IMR-90 (cell line): ENCODE results near the gene IFNW1. TPM values are rescaled to one million over a fixed set of nuclear protein-coding genes. Genes with fewer than 3 reads are reported as not detected.

Experiments used
- ATAC-seq: fragments of 200-7000 bp; cut with Tn5 transposase; 2 replicates; pipeline ENCODE4 v1.9.1; 2020; ENCODE audit warnings: low read depth, mild to moderate bottlenecking, moderate library complexity
- BruUV-seq: library from RNA; stranded (reverse); fragments of 400-500 nt; replicated peaks from 2 replicates; lab custom pipeline; 2021; lab: Mats Ljungman, UMichigan
- CTCF ChIA-PET: fragments of 300-600 bp; formaldehyde crosslinking; extraction: SDS; loops from one replicate; lab custom pipeline; 2021; ENCODE audit warnings: antibody characterized with exemption; lab: Yijun Ruan, JAX
- POLR2A ChIA-PET: fragments of 300-600 bp; sonication (Branson Sonifier 250); formaldehyde crosslinking; loops from one replicate; lab custom pipeline; 2022; ENCODE audit warnings: antibody characterized with exemption; ENCODE audit not compliant: unreplicated experiment; lab: Charles Lee
- DNase-seq: peaks from one replicate; pipeline ENCODE4 v3.0.0; 2013
- H2AFZ ChIP-seq: replicated peaks from 2 replicates; pipeline ENCODE3; 2013; ENCODE audit warnings: low read length, mild to moderate bottlenecking; ENCODE audit not compliant: poor library complexity
- H2AK5ac ChIP-seq: 2 replicates; pipeline ENCODE4 v1.6.1; 2013; ENCODE audit warnings: low read depth, low read length, inconsistent platforms
- H2AK9ac ChIP-seq: replicated peaks from 2 replicates; pipeline ENCODE3; 2013; ENCODE audit warnings: mild to moderate bottlenecking, low read depth, low read length, moderate library complexity; ENCODE audit not compliant: poor library complexity
- H2BK120ac ChIP-seq: 2 replicates; pipeline ENCODE4 v1.6.1; 2013; ENCODE audit warnings: low read depth, low read length, inconsistent platforms
- H2BK15ac ChIP-seq: 3 replicates; pipeline ENCODE4 v1.6.1; 2013; ENCODE audit warnings: low read depth, low read length, inconsistent platforms
- H2BK20ac ChIP-seq: 2 replicates; pipeline ENCODE4 v1.6.1; 2013; ENCODE audit warnings: low read depth, mild to moderate bottlenecking, inconsistent platforms, low read length, moderate library complexity
- H2BK5ac ChIP-seq: 2 replicates; pipeline ENCODE4 v1.6.1; 2013; ENCODE audit warnings: mild to moderate bottlenecking, low read depth, low read length, inconsistent platforms; ENCODE audit not compliant: poor library complexity, severe bottlenecking
- H3K14ac ChIP-seq: replicated peaks from 2 replicates; pipeline ENCODE4 v1.6.1; 2013; ENCODE audit warnings: low read depth, low read length, inconsistent platforms
- H3K18ac ChIP-seq: 2 replicates; pipeline ENCODE4 v1.6.1; 2013; ENCODE audit warnings: low read depth, low read length, control low read depth
- H3K23ac ChIP-seq: 2 replicates; pipeline ENCODE4 v1.6.1; 2013; ENCODE audit warnings: low read depth, low read length, inconsistent platforms
- H3K27ac ChIP-seq: 2 replicates; pipeline ENCODE4 v1.5.1; 2013; ENCODE audit warnings: mild to moderate bottlenecking, control low read depth, low read length; ENCODE audit not compliant: insufficient read depth
- H3K27me3 ChIP-seq: 2 replicates; pipeline ENCODE4 v1.6.1; 2013; ENCODE audit warnings: low read length; ENCODE audit not compliant: control insufficient read depth, insufficient read depth
- H3K36me3 ChIP-seq: 2 replicates; pipeline ENCODE4 v1.6.1; 2013; ENCODE audit warnings: low read length, mixed read lengths; ENCODE audit not compliant: control insufficient read depth, insufficient read depth
- H3K4ac ChIP-seq: 2 replicates; pipeline ENCODE4 v1.6.1; 2013; ENCODE audit warnings: low read depth, low read length, inconsistent platforms
- H3K4me1 ChIP-seq: 2 replicates; pipeline ENCODE4 v1.6.1; 2013; ENCODE audit warnings: low read length, mixed read lengths; ENCODE audit not compliant: control insufficient read depth, insufficient read depth
- H3K4me2 ChIP-seq: 2 replicates; pipeline ENCODE4 v1.6.1; 2013; ENCODE audit warnings: low read depth, mild to moderate bottlenecking, control low read depth, low read length, moderate library complexity
- H3K4me3 ChIP-seq: 2 replicates; pipeline ENCODE4 v1.5.1; 2013; ENCODE audit warnings: low read depth, mild to moderate bottlenecking, control low read depth, low read length, moderate library complexity; ENCODE audit not compliant: insufficient read depth
- H3K56ac ChIP-seq: 2 replicates; pipeline ENCODE4 v1.6.1; 2013; ENCODE audit warnings: low read length, inconsistent platforms; ENCODE audit not compliant: insufficient read depth; ENCODE audit errors: extremely low read depth
- H3K79me1 ChIP-seq, 2 experiments: 2 replicates each; pipeline ENCODE4 v1.6.1; 2013; ENCODE audit warnings: low read length in 2 of 2, inconsistent platforms in 1 of 2, low read depth in 1 of 2
- H3K9ac ChIP-seq: 2 replicates; pipeline ENCODE4 v1.6.1; 2013; ENCODE audit warnings: low read depth, low read length, control low read depth
- H3K9me1 ChIP-seq: 2 replicates; pipeline ENCODE4 v1.6.1; 2013; ENCODE audit warnings: low read length, inconsistent platforms; ENCODE audit not compliant: insufficient read depth
- H3K9me3 ChIP-seq: 2 replicates; pipeline ENCODE4 v1.6.1; 2013; ENCODE audit warnings: low read length; ENCODE audit not compliant: control insufficient read depth, insufficient read depth
- H4K20me1 ChIP-seq: 2 replicates; pipeline ENCODE4 v1.6.1; 2013; ENCODE audit warnings: low read length, inconsistent platforms; ENCODE audit not compliant: insufficient read depth
- H4K5ac ChIP-seq: 2 replicates; pipeline ENCODE4 v1.6.1; 2013; ENCODE audit warnings: mild to moderate bottlenecking, low read depth, low read length, control low read depth
- H4K8ac ChIP-seq, 2 experiments: 2 replicates each; pipeline ENCODE4 v1.6.1; 2013; ENCODE audit warnings: low read depth in 2 of 2, low read length in 2 of 2, control low read depth in 1 of 2, inconsistent platforms in 1 of 2
- H4K91ac ChIP-seq: 2 replicates; pipeline ENCODE4 v1.6.1; 2013; ENCODE audit warnings: low read depth, low read length, inconsistent platforms; ENCODE audit not compliant: insufficient read depth
- BHLHE40 ChIP-seq: fragments of 150-350 bp; IDR thresholded peaks from 2 replicates; pipeline ENCODE4 v1.6.1; 2016; ENCODE audit warnings: mild to moderate bottlenecking, low read depth, low read length
- CEBPB ChIP-seq: IDR thresholded peaks from 2 replicates; pipeline ENCODE4 v1.6.1; 2012; ENCODE audit warnings: low read depth, low read length, improper control_type of control experiment
- CHD1 ChIP-seq: IDR thresholded peaks from 2 replicates; pipeline ENCODE4 v1.6.1; 2012; ENCODE audit warnings: low read depth, low read length, improper control_type of control experiment
- ELK1 ChIP-seq: fragments of 150-350 bp; IDR thresholded peaks from 2 replicates; pipeline ENCODE4 v1.6.1; 2016; ENCODE audit warnings: low read depth, mild to moderate bottlenecking, low read length, moderate library complexity, borderline replicate concordance
- FOS ChIP-seq: fragments of 150-350 bp; IDR thresholded peaks from 2 replicates; pipeline ENCODE4 v1.6.1; 2016; ENCODE audit warnings: low read depth, low read length
- MAFK ChIP-seq: IDR thresholded peaks from 2 replicates; pipeline ENCODE4 v1.6.1; 2012; ENCODE audit warnings: low read depth, low read length, improper control_type of control experiment
- MXI1 ChIP-seq: IDR thresholded peaks from 2 replicates; pipeline ENCODE4 v1.6.1; 2012; ENCODE audit warnings: low read depth, mild to moderate bottlenecking, low read length, moderate library complexity, borderline replicate concordance
- NFE2L2 ChIP-seq: fragments of 150-350 bp; IDR thresholded peaks from 2 replicates; pipeline ENCODE4 v1.6.1; 2016; ENCODE audit warnings: low read depth, mild to moderate bottlenecking, low read length
- POLR2A ChIP-seq: IDR thresholded peaks from 2 replicates; pipeline ENCODE4 v1.6.1; 2012; ENCODE audit warnings: mild to moderate bottlenecking, low read depth, low read length
- RAD21 ChIP-seq: IDR thresholded peaks from 2 replicates; pipeline ENCODE4 v1.6.1; 2012; ENCODE audit warnings: low read length, improper control_type of control experiment
- RCOR1 ChIP-seq: IDR thresholded peaks from 2 replicates; pipeline ENCODE4 v1.6.1; 2012; ENCODE audit warnings: mild to moderate bottlenecking, low read length, improper control_type of control experiment; ENCODE audit not compliant: insufficient replicate concordance
- RFX5 ChIP-seq: IDR thresholded peaks from 2 replicates; pipeline ENCODE4 v1.8.0; 2012; ENCODE audit warnings: low read depth, mild to moderate bottlenecking, low read length, moderate library complexity
- SMC3 ChIP-seq: fragments of 150-350 bp; IDR thresholded peaks from 2 replicates; pipeline ENCODE4 v1.6.1; 2016; ENCODE audit warnings: low read depth, mild to moderate bottlenecking, antibody characterized with exemption, low read length, moderate library complexity
- USF2 ChIP-seq: fragments of 150-350 bp; IDR thresholded peaks from 2 replicates; pipeline ENCODE4 v1.6.1; 2017; ENCODE audit warnings: mild to moderate bottlenecking, antibody characterized with exemption, low read length, low read depth
- WGBS, 2 experiments: methylation state at CpG; one replicate each; pipeline versions ENCODE4 v1.1.5 to v1.1.7; 2013; ENCODE audit warnings: missing lambda C conversion rate in 2 of 2; ENCODE audit not compliant: insufficient read length in 1 of 2; ENCODE audit errors: extremely low coverage in 2 of 2; 5-methylcytosine and 5-hydroxymethylcytosine counted together
- dilution Hi-C: fragments of 300-500 bp; cut with HindIII; formaldehyde crosslinking; loops from one replicate; pipeline ENCODE4 v1.14.3; 2018; ENCODE audit warnings: low sequenced_read_pairs; ENCODE audit not compliant: unreplicated experiment
- in situ Hi-C: fragments of 300-500 bp; cut with MboI; formaldehyde crosslinking; loops from 3 replicates; pipeline ENCODE4 v1.14.3; 2019; ENCODE audit warnings: low sequenced_read_pairs, inconsistent platforms, mixed read lengths
- intact Hi-C: fragments of 100-400 bp; cut with micrococcal nuclease; formaldehyde crosslinking; loops from 2 replicates; pipeline ENCODE4 v1.10.0; 2022
- polyA plus RNA-seq, 3 experiments: library from polyadenylated mRNA; depleted of rRNA; stranded (reverse); fragments of >200 nt; gene quantifications; 2 replicates each; pipeline ENCODE4 v1.2.3, GENCODE V29; 2012; ENCODE audit warnings: low replicate concordance in 1 of 3
- total RNA-seq: library from RNA; depleted of rRNA; stranded (reverse); fragments of >200 nt; gene quantifications from 2 replicates; pipeline ENCODE4 v1.2.3, GENCODE V29; 2012
- TF ChIP-seq, protein P1 (sequence below): conservative IDR thresholded peaks from 2 replicates; pipeline ENCODE4 v1.5.1; 2012; ENCODE audit warnings: mild to moderate bottlenecking, low read depth, low read length, improper control_type of control experiment

IFNW1 gene
- total and polyA plus RNA-seq, 2 of the 4 experiments (the other 2 are of a cell fraction) = not detected

DNA sequence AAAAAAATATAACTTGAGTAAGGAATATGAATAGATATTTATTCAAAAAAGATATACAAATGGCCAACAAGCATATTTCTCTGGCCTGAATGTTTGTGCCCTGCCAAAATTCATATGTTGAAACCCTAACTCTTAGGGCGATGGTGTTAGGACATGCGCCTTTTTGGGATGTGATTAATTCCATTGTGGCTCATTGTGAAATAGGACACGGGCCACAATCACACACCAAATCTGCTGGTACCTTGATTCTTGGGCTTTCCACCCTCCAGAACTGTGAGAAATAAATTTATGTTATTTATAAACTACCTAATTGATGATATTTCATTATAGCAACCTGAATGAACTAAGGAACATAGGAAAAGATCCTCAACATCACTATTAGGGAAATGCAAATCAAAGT lies 30.5 kb upstream of the IFNW1 start:
- no peak for DNase-seq
- in situ Hi-C loops (no loop called here), dilution Hi-C loops (no loop called here)

More for the DNA sequence above, 30.5 kb upstream of the IFNW1 start:
- TF ChIP-seq ELK1 (no peak), CHD1 (no peak), POLR2A (no peak), BHLHE40 (no peak), USF2 (no peak), MXI1 (no peak), FOS (no peak), RFX5 (no peak), NFE2L2 (no peak), CEBPB (no peak), RAD21 (no peak), RCOR1 (no peak), SMC3 (no peak), MAFK (no peak)
- TF ChIP-seq, protein P1, sequence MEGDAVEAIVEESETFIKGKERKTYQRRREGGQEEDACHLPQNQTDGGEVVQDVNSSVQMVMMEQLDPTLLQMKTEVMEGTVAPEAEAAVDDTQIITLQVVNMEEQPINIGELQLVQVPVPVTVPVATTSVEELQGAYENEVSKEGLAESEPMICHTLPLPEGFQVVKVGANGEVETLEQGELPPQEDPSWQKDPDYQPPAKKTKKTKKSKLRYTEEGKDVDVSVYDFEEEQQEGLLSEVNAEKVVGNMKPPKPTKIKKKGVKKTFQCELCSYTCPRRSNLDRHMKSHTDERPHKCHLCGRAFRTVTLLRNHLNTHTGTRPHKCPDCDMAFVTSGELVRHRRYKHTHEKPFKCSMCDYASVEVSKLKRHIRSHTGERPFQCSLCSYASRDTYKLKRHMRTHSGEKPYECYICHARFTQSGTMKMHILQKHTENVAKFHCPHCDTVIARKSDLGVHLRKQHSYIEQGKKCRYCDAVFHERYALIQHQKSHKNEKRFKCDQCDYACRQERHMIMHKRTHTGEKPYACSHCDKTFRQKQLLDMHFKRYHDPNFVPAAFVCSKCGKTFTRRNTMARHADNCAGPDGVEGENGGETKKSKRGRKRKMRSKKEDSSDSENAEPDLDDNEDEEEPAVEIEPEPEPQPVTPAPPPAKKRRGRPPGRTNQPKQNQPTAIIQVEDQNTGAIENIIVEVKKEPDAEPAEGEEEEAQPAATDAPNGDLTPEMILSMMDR = no peak
- H3K23ac ChIP-seq = no peak overlapping the region
- H2BK120ac ChIP-seq = no peak overlapping the region
- no peaks in the 10 kb centered on the region for H3K36me3 ChIP-seq
- no peaks in the 10 kb centered on the region for H3K9me3 ChIP-seq
- no peak overlapping the region for H3K18ac ChIP-seq
- H3K14ac ChIP-seq = no peak overlapping the region
- no peaks in the 10 kb centered on the region for H3K4me1 ChIP-seq
- H3K9ac ChIP-seq = no peak overlapping the region
- ATAC-seq = no peak
- BruUV-seq = no TSS peak
- H2AFZ ChIP-seq = no peak overlapping the region
- H3K56ac ChIP-seq = no peak overlapping the region
- H4K20me1 ChIP-seq = no peaks in the 10 kb centered on the region
- H2BK20ac ChIP-seq = no peak overlapping the region
- no peak overlapping the region for H2AK5ac ChIP-seq
- no peak overlapping the region for H4K91ac ChIP-seq
- H4K8ac ChIP-seq = no peak overlapping the region
- H3K4me2 ChIP-seq = no peak overlapping the region
- no peak overlapping the region for H2BK5ac ChIP-seq
- H3K27ac ChIP-seq = no peak overlapping the region
- no peak overlapping the region for H4K5ac ChIP-seq
- CTCF ChIA-PET = no interaction called here
- WGBS, 2 experiments = no CpG with 5 or more reads among the region's 3 CpGs
- POLR2A ChIA-PET = no interaction called here
- no peak overlapping the region for H3K4me3 ChIP-seq
- no peaks in the 10 kb centered on the region for H3K27me3 ChIP-seq
- no peak overlapping the region for H3K4ac ChIP-seq
- intact Hi-C loops = no loop called here
- H2BK15ac ChIP-seq = no peak overlapping the region
- no peak overlapping the region for H2AK9ac ChIP-seq
- no peaks in the 10 kb centered on the region for H3K79me1 ChIP-seq
- no peaks in the 10 kb centered on the region for H3K9me1 ChIP-seq
